HG03354 (cell line): ENCODE results near the gene RAB2B.
A peak's percentile ranks its signal among the peaks of the same experiment; 100 is the strongest.
"Not testable (repeated sequence)": the region's sequence is repeated elsewhere in the genome, so short reads cannot be mapped to it uniquely, and the experiment has no call there.

Experiments used
- ATAC-seq: cut with Tn5 transposase; IDR thresholded peaks from one replicate; pipeline ENCODE4 v1.9.1; 2021; ENCODE audit warnings: mild to moderate bottlenecking; ENCODE audit not compliant: unreplicated experiment, poor library complexity, severe bottlenecking

Gene RAB2B

DNA sequence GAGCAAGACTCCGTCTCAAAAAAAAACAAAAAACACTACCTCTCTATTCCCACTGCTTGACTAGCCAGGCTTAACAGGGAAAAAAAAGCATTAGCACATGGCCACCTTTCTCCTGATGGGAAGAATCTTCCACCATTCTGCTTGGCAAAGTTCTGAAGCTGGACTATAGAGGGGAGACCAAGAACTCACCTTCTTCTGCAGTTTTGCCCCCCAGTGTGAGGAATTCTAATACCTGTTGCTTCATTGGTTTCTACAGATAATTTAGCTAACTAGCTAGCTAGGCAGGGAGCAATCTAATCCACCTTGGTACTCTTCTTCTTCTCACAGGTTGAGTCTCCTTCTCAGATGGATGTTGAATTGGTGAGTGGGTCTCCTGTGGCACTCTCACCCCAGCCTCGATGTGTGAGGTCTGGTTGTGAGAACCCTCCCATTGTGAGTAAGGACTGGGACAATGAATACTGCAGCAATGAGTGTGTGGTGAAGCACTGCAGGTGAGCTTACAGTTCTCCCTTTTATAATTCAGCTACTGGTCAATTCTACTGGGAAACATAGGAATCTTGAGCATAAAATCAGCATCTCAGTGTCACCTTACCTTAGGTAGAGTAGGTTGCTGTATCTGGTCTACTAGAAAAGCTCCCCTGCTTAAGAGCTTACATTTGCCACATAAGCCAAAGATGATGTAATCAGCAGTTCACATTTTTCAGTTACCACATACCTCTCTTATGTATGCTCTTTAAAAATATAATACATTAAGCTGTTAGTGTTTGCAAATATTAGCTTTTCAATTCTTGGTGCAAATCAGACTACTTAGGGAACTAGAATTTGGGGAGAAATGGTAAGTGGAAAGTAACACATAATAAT, 18.4 kb upstream of the RAB2B start:
- ATAC-seq, result no peak

DNA sequence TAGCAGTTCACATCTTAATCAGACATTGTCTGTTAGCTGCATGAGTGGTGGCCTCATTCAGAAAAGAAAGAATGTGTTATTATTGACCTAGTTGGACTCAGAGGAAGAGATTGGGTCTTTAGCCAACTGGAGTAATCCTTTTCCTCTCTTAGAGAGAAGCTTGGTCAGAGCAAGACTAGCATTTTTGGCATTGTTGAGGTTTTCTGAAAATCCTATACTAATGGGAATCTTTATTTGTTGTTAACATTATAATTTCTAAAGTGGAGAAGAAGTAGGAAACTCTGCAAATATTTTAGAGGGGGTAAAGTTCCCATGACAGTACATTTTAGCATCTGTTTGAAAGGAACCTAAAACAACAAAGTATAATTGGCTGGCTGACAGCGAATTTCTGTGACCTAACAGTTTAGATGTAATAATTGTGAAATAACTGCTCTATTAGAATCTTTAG, 9.9 kb upstream of the RAB2B start:
- no peak for ATAC-seq

DNA sequence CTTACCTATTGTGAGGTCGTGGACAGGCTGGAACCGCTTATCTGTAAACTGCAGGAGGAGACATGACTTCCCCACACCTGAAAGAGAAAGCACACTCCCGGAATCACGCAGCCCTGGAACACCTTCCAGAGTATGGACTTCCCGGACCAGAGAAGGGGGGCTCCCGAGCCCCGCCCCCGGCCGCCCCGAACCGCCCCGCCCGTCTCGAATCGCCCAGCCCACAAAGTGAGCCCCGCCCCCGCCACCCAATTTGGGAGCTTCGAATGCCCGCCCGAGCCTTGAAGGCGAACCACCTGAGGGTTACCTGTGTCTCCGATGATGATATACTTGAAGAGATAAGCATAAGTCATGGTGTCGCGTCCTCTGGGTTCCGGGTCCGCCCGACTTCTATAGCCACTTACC, 235 bp downstream of the RAB2B start:
- ATAC-seq, result no peak

- no peak for ATAC-seq
Measured at GRCh38 chr14:21475767-21476522, 814 bp downstream of the RAB2B start.

GRCh38 chr14:21467616-21468015, 9.1 kb downstream of the RAB2B start:
- ATAC-seq, result no peak

- peak; percentile 98 for ATAC-seq
Measured at GRCh38 chr14:21455912-21456667, 20.7 kb downstream of the RAB2B start, which contains the start of gene CHD8. TSS of gene CHD8 (minus strand) at chr14:21456123. CDS start at chr14:21431643, 24,480 bp downstream.

DNA sequence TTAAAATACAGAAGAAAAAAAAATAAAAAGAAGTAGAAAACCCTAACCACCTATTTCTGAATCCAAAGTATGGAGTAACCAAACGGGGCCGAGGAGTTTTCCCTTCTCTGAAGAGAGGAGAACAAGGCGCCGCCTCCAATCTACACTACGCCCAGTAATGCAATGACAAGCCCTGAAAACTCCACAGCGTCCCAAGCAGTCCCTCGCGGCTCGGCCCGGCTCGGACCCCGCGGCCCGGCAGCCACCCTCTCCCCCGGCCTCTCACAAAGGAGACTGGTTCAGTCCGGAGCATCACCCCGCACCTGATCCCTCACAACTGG, 21.2 kb downstream of the RAB2B start:
- peak; percentile 25 for ATAC-seq

- ATAC-seq, result no peak
Measured at GRCh38 chr14:21454843-21455544, 21.8 kb downstream of the RAB2B start.

- ATAC-seq, result no peak
Measured at GRCh38 chr14:21449899-21450216, 26.9 kb downstream of the RAB2B start.

DNA sequence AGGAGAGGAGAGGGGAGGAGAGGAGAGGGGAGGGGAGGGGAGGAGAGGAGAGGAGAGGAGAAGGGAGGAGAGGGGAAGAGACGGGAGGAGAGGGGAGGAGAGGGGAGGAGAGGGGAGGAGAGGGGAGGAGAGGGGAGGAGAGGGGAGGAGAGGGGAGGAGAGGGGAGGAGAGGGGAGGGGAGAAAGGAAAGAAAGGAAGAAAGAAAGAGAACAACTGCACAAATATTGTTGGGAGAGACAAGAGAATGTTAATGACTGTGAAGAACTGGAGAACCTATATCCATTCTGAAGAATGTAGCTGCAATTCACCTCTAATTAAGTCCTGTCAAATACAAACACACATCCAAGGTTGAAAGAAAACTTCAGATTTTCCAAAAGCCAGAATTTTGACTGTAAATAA, 34.1 kb downstream of the RAB2B start:
- ATAC-seq, result not testable (repeated sequence)

DNA sequence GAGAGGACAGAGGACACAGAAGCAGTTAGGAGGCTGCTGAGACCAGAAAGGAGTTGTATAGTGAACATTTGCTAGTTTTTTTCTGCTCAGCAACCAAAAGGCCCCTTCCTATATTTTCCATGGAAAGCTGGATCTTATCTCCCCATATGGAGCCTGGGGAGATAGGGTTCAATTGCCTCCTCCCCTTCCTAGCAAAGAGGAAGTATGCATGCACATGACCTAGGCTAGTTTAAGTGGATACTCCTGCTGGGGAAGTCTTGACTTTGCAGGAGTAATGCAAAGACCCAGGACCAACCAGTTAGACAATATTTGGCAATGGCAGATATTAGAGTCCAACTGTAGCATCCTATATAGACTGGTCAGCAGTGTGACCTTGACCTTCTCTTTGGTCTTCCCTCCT, 35.9 kb downstream of the RAB2B start:
- no peak for ATAC-seq

- ATAC-seq, result peak; percentile 98
Measured at GRCh38 chr14:21437063-21437901, 39.5 kb downstream of the RAB2B start.

GRCh38 chr14:21436567-21437062, 40.1 kb downstream of the RAB2B start:
- no peak for ATAC-seq

- no peak for ATAC-seq
Measured at GRCh38 chr14:21431126-21431525, 45.6 kb downstream of the RAB2B start.

DNA sequence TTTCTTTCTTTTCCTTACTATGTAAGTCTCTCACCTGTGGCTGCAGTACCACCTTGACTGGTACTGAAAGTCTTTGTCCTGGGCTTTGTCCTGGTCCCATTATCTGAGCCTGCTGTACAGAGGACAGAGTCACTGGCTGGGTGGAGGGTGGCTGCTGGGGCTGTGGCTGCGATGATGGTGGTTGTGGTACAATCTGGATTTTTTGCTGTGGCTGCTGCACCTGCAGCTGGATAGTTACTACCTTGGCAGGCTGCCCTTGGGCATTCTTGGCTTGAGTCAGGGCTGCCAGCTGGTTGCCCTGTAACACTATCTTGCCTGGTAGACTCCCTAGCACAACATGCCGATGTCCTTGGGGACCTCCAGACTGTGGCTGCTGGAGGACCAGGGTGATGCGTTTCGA, 47.8 kb downstream of the RAB2B start:
- no peak for ATAC-seq

DNA sequence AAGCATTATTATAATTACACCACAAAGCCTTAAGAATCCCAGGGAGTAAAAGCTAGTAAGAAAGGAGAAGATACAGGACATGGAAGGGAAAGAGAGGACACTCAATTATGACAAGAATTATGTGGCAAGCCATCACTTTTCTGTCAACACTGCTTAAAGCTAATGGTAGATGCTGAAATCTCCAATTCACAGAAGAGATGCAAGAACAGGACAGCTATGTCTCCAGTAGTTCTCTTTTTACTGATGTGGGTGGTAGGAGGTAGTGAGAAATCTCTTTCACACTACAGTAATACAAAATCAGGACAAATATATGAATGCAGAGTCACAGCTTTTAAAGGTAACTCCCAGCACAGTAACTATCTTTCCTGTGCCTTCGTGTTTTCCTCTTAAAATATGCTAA, 50.1 kb downstream of the RAB2B start:
- no peak for ATAC-seq

- no peak for ATAC-seq
Measured at GRCh38 chr14:21419528-21419927, 57.2 kb downstream of the RAB2B start.

DNA sequence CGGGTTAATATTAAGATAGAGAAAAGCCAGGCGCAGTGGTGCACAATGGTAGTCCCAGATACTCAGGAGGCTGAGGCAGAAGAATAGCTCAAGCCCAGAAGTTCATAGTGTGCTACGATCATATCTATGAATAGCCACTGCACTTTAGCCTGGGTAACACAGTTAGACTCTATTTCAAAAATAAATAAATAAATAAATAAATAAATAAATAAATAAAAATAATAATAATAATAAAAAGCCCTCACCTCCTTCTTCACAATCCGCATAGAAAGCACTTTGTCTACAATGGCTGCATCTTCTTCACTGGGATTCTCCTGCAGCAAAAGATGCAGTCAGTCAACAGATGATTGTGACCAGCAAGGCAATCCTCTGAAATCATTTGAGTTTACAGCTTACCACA, 61.4 kb downstream of the RAB2B start:
- ATAC-seq, result no peak

DNA sequence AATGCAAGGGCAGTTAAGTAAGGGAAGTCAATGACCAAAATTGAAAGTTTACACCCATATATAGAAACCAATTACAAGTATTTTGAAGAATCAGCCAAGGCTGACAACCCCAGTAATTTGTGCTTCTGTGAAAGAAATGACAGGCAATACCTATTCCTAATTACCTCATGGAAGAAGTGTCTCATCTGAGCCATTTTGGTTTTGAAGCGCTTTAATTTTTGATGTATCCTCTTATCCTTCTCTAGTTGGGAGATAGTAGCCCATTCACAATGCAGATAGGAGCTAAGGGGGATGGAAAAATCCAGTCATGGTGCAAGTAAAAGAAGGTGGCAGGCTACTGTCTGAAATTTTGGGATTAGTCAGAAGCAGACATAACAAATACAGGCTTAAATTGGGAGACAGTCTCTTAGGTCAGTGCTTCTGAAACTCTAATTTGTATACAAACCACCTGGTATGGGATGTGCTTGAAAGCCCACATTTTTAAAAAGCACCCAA, 62.6 kb downstream of the RAB2B start:
- ATAC-seq, result no peak
